Activated CD8-positive, alpha-beta memory T cell treated with anti-CD3 and anti-CD28 coated beads, Interleukin-2, amount 50 U/mL, for 4 hours (primary cell): ENCODE results near the gene PARL.

Experiments used
- DNase-seq: peaks from one replicate; pipeline ENCODE4 v3.0.0-alpha.2; 2020

PARL gene

DNA sequence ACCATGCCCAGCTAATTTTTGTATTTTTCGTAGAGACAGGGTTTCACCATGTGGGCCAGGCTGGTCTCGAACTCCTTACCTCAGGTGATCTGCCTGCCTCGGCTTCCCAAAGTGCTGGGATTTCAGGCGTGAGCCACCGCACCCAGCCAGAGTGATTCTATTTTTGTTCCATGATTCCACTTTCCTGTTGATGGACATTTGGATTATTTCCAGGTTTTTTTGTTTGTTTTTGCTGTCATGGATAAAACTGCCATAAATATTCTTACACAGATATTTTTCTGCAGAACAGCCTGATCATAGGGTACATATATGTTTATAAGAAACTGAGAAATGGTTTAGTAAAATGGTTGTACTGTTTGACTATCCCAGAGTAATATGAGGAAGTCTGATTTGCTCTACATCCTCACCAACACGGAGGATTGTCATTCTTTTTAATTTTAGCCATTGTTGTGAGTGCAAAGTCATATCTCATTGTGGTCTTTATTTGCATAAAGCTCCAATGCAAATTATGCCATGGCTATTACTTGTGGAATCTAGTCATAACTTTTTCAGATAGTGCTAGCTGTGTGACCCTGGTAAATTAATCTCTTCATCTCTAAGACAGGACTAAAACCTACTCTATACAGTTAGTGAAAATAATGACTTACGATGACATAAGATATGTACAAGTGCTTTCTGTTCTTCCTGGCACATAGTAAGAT is 102.0 kb downstream of the PARL start:
- no peak for DNase-seq

DNA sequence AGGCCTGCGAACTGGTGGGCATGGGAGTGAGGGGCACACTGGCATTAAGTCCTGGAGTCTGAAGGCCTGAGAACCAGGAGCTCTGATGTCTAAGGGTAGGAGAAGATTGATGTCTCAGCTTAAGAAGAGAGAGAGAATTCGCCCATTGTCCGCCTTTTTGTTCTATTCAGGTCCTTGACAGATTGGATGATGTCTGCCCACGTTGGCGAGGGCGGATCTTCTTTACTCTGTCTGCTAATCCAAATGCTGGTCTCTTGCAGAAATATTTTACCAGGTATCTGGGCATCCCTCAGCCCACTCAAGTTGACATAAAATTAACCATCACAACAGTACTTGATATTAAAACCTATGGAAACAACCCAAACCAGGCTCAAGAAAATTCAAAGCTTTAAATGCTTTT is 103.4 kb downstream of the PARL start:
- no peak for DNase-seq

GRCh38 chr3:183779896-183780465 is 104.7 kb downstream of the PARL start:
- no peak for DNase-seq
